GM21381 (cell line): ENCODE data around the gene LUZP1.

Experiments
- ATAC-seq: cut with Tn5 transposase; IDR thresholded peaks from one replicate; pipeline ENCODE4 v1.9.1; 2021; ENCODE audit warnings: mild to moderate bottlenecking, moderate library complexity; ENCODE audit not compliant: unreplicated experiment

Gene LUZP1

GRCh38 chr1:23118957-23119792, 49.5 kb downstream of the LUZP1 start:
- no peak for ATAC-seq

DNA sequence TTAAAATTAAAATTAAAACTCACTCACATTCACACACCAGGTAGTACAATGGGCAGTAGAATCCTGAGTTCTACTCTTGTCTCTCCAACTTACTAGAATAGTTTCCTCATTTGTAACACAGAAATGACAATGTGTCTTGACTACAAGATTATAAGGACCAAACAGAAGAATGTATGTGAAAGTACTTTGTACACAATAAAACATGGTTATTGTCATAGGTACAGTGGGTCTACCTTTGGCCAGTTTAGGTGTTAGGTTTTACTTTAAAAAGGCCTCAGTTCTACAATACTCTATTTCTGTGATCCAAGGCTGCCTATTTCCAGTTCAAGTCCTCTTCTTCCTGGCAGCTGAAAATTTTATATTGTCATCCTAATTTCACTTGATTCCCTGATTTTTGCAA, 50.2 kb downstream of the LUZP1 start:
- ATAC-seq = no peak

DNA sequence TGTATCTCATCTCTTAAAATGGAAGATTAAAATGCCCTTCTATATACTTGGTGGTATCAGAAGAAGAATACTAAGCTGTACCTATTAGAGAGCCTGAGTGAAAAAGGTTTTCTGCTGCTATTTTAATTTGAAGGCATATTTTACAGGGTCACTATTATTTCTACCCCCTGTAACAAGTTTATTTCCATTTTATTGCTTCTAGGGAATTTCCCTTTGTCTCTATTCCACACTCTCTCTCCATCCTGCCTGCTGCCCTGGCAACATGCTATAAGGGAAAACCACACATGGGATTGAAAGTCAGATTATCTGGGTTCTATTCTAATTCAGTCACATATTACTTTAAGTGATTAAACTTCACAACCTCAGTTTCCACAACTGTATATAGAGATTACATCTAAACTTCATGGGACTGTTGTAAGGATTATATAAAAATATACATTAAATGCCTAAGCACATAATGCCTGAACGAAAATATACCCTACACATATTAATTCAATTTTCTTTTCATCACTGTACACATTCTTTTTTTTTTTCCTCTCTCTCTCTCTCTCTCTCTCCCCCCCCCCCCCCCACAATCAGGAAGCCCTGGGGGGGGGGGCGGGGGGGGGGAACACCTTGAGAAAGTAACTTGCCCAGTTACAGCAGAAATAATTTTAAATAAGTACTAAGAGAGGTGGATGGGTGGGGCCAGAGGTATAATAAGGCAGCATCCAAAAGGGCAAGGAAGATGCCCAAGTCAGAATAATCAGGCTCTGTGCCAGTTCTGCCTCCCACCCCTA, 51.5 kb downstream of the LUZP1 start:
- no peak for ATAC-seq

DNA sequence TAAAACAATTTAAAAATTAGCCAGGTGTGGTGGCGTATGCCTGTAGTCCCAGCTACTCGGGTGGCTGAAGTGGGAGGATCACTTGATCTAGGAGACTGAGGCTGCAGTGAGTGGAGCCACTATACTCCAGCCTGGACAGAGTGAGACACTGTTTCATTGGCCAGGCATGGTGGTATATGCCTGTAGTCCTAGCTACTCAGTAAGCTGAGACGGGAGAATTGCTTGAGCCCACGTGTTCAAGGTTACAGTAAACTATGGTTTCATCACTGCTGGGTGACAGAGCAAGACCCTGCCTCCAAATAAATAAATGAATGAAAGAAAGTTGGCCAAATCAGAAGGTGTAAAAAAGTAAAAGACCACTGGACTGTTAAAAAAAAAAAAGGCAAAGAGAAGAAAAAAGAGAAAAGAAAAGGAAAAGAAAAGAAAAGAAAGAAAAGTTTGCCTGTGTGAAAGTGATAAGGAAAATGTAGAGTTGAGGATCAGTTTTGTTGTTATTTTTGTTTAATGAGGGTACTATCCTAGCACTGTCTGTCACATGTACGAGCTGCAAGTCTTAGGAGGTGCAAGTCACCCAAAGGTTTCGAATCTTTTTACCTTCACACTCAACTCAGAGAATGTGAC, 52.3 kb downstream of the LUZP1 start:
- ATAC-seq = no peak

GRCh38 chr1:23114424-23115079, 54.1 kb downstream of the LUZP1 start:
- ATAC-seq = no peak

GRCh38 chr1:23111600-23112535, 56.8 kb downstream of the LUZP1 start:
- no peak for ATAC-seq

DNA sequence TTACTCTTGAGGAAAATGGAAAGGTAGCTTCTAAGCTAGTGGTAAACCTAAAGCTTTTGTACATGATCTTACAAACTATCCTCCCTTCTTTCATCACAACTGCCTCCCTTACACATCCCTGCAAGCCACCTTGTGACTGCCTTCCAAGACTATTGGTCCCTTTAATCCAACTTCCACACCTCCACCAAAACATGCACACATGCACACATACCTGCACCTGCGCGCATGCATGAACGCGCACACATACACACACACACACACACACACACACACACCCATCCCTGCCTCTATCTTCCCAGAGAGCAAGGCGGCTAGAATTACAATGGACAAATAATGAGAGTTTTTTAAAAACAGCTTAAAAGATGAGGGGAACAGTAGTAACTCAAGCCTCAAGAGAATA, 58.3 kb downstream of the LUZP1 start:
- no peak for ATAC-seq

GRCh38 chr1:23108918-23109533, 59.6 kb downstream of the LUZP1 start:
- no peak for ATAC-seq

- no peak for ATAC-seq
These were observed 65.4 kb downstream of the LUZP1 start for GRCh38 chr1:23103001-23103889.

DNA sequence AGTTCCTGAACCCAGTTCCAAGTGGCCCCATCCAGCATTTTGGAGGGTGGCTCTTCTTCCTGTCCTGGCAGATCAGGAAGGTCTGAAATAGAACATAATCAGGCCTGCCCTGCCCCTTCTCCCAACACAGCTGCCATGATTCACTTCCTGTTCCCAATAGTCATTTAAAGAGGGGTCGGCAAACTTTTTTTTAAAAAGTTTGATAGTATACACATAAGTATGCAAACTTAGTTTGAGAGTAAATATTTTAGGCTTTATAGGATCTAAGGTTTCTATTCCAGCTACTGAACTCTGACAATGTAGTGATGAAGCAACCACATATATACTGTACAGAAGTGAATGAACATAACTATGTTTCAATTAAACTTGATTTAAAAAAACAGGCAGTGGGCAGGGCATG, 66.4 kb downstream of the LUZP1 start:
- no peak for ATAC-seq

- ATAC-seq = no peak
These were observed 66.8 kb downstream of the LUZP1 start for GRCh38 chr1:23101887-23102286.

GRCh38 chr1:23101101-23101827, 67.4 kb downstream of the LUZP1 start:
- ATAC-seq = no peak

GRCh38 chr1:23100074-23100748, 68.4 kb downstream of the LUZP1 start:
- no peak for ATAC-seq

- no peak for ATAC-seq
These were observed 69.5 kb downstream of the LUZP1 start for GRCh38 chr1:23099171-23099536.

DNA sequence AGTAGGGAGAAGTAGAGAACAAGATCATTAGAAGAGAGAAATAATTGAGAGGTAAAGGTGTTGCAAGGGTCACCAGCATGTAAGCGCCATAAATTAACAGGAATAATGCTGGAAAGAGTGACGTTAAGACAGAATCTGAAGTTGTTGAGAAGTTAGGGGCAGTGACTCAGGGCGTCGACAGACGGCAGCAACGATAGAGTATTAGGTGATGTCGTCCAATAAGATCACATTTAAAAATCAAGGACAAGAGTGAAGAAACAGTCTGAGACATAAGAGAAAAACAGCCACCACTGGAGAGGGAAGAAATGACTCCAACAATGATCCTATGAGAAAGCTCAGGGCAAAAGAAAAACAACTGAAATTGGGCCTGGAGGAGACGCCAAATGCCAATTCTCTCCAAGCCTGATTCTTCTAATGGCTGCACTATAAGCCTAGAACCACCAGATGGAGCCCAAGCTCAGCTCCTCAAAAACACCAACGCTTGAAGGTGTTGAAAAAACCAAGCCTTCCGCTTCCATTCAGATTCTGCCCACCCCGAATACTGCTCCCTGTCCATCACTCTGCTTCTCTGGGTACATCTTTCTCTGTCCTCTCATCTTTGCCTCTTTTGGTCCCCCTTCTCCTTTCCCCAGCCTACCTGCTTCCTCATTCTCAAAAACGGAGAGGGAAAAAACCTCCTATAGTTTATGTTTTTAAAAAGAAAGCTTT, 70.0 kb downstream of the LUZP1 start:
- no peak for ATAC-seq

DNA sequence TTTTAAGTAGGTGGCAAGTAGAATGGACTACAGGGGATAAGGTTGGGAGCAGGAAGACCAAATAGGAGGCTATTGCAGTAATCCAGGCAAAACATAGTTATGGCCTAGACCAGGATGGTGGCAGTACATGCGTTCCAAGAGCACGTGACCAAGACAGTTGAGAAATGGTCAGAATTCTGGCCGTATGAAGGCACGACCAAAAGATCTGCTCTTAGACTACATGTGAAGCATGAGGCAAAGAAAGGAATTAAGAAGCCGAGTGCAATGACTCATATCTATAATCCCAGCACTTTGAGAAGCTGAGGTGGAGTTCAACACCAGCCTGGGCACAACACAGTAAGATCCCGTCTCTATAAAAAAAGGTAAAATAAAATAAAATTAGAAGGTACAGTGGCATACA, 71.3 kb downstream of the LUZP1 start:
- ATAC-seq = no peak

DNA sequence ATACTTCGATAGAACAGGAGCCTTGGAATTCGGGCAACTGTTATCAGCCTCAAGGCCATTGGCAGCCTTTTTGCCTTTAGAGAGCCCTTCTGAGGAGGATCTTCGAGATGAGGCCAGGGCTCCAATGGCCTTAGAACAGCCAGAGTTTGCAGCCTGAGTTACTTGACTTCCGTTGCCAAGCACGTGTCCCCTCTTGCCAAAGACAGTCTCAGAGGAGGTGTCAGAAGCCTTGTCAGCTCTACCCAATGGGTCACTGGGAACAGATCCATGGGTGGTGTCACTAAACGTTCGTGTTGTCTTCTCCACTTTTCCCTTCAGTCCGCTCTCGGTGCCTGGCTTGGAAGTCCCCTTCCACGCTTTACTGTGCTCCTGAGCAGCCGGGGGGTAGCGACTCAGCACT, 76.2 kb downstream of the LUZP1 start:
- ATAC-seq = no peak
